Measurements from ENCODE around the gene AQP12B.

The AQP12B gene

DNA sequence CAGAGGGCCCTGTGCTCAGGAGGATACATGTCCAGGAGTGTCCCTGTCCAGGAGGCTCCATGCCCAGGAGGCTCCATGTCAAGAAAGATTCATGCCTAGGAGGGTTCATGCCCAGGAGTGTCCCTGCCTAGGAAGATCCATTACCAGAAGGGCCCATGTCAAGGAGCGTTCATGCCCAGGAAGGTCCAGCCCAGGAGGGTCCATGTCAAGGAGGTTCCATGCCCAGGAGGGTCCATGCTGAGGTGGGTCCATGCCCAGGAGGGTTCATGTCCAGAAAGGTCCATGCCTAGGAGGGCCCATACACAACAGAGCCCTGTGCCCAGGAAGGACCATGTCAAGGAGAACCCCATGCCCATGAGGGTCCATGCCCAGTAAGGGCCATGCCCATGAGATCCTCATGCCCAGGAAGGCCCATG lies 50.4 kb downstream of the AQP12B start:
- DNase-seq (ENCODE audit: low read depth): no peak

DNA sequence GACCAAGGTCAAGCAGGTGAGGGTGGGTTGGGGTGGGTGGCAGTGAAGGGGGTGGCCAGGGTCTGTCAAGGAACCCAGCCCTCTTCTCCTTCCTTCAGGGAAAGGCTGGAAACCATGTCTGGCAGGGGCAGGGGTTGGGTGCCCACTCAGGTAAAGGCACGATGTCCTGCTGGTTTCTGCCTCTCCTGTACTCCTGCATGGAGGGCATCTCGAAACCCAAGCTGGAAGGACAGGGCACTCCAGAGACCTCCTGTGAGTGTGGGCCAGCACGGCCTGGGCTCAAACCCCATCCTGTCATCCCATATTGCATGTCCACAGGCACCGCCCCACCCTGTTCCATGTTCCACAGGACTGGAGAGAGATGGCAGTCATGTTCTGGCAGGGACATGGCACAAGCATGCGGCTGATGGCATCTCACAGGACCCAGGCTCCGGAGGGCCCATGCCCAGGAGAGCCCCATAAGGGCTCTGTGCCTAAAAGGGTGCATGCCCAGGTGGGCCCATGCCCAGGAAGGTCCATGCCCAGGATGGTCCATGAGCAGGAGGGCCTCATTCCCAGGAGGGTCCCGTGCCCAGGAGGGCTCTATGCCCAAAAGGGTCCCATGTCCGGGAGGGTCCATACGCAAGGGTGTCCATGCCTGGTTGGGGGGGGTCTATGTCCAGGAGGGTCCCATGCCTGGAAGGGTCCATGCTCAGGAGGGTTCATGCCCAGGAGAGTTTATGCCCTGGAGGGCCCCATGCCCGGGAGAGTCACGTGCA lies 51.0 kb downstream of the AQP12B start:
- DNase-seq (ENCODE audit: low read depth): no peak

DNA sequence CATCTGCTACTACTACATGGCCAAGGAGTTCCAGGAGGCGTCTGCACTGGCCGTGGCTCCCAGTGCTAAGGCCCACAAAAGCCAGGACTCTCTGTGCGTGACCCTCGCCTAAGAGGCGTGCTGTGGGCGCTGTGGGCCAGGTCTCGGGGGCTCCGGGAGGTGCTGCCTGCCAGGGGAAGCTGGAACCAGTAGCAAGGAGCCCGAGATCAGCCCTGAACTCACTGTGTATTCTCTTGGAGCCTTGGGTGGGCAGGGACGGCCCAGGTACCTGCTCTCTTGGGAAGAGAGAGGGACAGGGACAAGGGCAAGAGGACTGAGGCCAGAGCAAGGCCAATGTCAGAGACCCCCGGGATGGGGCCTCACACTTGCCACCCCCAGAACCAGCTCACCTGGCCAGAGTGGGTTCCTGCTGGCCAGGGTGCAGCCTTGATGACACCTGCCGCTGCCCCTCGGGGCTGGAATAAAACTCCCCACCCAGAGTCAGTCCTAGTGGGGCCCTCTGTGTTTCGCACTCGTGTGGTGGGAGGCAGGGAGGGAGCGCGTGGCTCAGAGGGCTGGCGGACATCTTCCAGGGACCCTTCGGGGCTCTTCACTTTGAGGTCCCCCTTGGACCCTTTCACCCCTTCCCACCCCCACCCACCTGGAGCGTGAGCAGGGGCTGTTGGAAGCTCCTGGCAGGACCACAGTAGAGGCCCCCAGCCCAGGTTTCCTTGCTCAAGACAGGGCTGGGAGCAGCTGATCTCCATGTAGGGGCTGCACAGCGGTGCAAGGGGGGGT lies 51.7 kb downstream of the AQP12B start:
- DNase-seq (ENCODE audit: low read depth): no peak

DNA sequence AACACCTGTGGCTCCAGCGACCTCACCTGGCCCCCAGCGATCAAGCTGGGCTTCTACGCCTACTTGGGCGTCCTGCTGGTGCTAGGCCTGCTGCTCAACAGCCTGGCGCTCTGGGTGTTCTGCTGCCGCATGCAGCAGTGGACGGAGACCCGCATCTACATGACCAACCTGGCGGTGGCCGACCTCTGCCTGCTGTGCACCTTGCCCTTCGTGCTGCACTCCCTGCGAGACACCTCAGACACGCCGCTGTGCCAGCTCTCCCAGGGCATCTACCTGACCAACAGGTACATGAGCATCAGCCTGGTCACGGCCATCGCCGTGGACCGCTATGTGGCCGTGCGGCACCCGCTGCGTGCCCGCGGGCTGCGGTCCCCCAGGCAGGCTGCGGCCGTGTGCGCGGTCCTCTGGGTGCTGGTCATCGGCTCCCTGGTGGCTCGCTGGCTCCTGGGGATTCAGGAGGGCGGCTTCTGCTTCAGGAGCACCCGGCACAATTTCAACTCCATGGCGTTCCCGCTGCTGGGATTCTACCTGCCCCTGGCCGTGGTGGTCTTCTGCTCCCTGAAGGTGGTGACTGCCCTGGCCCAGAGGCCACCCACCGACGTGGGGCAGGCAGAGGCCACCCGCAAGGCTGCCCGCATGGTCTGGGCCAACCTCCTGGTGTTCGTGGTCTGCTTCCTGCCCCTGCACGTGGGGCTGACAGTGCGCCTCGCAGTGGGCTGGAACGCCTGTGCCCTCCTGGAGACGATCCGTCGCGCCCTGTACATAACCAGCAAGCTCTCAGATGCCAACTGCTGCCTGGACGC lies 52.5 kb downstream of the AQP12B start:
- no peak for DNase-seq (ENCODE audit: low read depth)

DNA sequence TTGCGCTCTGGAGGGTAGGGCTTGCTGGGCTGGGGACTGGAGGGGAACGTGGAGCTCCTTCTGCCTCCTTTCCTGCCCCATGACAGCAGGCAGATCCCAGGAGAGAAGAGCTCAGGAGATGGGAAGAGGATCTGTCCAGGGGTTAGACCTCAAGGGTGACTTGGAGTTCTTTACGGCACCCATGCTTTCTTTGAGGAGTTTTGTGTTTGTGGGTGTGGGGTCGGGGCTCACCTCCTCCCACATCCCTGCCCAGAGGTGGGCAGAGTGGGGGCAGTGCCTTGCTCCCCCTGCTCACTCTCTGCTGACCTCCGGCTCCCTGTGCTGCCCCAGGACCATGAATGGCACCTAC lies 53.1 kb downstream of the AQP12B start:
- no peak for DNase-seq (ENCODE audit: low read depth)

DNA sequence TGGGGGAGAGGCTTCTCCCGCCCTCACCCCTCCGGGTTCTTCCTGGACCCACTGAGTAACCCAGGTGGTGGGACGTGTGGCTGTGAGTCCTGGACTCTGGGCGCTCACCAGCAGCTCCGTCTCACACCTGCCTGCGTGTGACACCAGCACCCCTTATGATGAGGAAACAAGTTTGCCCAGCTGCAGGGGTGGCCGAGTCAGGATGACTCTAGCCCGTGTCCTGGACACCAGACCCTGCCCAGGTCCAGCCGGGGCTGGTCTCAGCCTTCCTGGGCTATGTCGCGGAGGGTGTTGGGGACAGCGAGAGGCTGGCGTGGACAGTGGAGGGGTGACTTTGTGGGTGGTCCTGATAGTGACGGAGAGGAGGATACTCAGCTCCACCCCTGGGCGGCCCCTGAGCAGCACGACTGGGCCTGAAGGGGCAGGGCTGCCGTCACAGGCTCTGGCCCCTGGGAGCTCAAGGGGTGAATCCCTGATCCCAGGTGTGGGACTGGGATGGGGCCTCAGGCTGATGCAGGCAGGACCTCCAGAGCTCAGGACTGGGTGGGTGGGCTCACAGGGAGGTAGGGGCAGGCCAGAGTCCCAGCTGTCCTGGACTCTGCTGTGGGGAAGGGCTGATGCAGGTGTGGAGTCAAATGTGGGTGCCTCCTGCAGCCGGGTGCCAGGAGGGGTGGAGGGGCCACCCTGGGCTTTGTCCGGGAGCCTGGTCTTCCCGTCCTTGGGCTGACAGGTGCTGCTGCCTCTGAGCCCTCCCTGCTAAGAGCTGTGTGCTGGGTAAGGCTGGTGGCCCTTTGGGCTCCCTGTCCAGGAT lies 53.7 kb downstream of the AQP12B start:
- DNase-seq (ENCODE audit: low read depth): no peak

DNA sequence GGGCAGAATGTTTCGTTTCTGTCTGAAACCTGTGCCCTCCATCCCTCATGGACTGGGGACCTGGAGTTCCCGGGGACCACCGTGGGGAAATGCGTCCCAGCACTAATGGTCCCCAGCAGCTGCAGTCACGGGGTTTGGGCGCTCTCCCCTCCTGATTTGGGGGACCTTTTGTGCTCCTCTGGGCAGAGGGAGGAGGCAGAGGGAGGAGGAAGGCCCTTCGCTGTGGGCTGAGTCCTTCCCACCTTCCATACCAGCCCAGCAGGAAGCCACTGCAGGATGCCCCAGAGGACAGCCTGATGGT lies 54.2 kb downstream of the AQP12B start:
- no peak for DNase-seq (ENCODE audit: low read depth)

DNA sequence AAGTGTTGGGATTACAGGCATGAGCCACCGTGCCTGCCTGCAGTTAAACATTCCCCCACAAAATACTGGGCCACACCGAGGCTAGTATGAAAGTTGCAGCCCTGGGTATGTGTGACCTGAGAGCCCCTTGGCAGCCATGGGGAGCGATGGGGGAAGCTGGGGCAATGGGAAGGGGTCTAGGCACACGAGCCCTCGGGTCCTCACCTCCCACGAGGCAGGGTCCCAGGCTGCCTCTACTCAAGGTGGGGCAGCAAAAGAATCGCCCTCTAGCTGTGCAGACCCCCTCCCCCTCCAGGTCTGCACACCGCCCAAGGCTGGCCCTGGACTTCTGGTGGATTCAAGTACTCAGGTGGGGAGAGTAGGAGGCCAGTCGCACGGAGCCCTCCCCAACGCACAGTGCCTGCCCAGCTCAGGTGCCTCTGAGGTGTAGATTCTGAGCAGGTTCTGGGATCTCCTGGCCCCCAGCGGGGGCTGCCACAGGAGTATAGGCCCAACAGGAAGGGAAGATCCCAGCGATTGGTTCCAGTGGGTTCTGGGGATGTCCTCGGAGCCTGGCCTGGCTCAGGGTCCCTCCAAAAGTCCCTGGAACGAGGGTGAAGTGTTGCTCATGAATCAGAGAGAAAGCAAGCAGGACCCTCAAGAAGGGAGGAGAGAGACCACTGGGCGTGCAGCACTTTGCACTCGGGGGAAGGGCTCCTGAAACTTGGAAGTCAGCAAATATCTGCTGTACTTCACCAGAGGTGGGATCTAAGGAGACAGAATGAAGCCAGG lies 54.8 kb downstream of the AQP12B start:
- DNase-seq (ENCODE audit: low read depth): no peak

DNA sequence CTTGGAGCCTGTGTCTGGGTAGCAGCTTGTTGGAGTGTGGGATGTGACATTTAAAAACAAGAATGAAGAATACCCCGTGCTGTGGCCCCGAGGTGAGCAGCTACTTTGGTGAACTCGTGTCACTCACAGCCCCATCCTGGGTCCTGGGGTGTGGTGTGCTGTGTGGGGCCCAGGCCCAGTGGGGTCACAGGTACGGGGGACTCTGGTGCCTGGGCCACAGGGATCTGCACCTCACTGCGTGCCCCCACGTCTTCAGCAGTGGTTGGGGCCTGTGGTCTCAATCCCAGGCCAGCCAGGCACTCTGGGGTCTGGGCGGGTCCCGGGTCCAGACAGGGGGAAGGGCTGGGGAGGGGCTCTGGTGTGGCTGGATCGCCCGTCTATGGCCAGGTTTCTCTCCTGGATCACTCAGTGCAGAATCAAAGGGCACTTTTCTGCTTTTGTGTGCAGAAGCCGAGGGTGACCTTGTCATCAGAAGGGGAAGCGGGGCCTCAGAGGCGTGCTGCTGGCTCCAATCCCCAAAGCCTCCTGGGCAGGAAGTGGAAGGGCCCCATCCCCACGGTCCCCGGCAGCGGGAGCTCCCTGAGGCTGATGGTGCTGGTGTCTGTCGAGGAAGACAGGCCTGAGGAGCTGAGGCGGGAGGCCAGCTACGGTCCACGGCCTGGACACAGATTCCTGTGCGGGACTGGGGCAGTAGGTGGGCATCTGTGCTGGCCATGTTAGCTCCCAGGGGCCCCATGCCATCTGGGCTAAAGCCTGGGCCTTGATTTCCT lies 56.0 kb downstream of the AQP12B start:
- DNase-seq (ENCODE audit: low read depth): no peak

Measured in T-helper 22 cell (primary cell).